Panc1 (cell line): ENCODE results near the gene TRIM29. TPM values are rescaled to one million over a fixed set of nuclear protein-coding genes. Genes with fewer than 3 reads are reported as not detected.

ENCODE experiments used
- ATAC-seq: fragments of 200-7000 bp; cut with Tn5 transposase; 2 replicates; pipeline ENCODE4 v1.9.1; 2020; ENCODE audit warnings: mild to moderate bottlenecking, moderate library complexity
- BruUV-seq: library from RNA; stranded (reverse); fragments of 400-500 nt; replicated peaks from 2 replicates; lab custom pipeline; 2021; lab: Mats Ljungman, UMichigan
- CTCF ChIA-PET: fragments of 300-600 bp; sonication (Branson Sonifier 250); formaldehyde crosslinking; loops from one replicate; lab custom pipeline; 2022; ENCODE audit warnings: antibody characterized with exemption; lab: Charles Lee
- POLR2A ChIA-PET: fragments of 300-600 bp; sonication (Branson Sonifier 250); formaldehyde crosslinking; loops from one replicate; lab custom pipeline; 2022; ENCODE audit warnings: antibody characterized with exemption; lab: Charles Lee
- DNase-seq: peaks from one replicate; pipeline ENCODE4 v3.0.0-alpha.2; 2010; ENCODE audit warnings: low read depth, low spot score
- H3K27ac ChIP-seq: 2 replicates; pipeline ENCODE4 v1.5.1; 2011; ENCODE audit warnings: mild to moderate bottlenecking, low read length, inconsistent platforms
- H3K27me3 ChIP-seq: fragments of 200-500 bp; sonication (Bioruptor generic); 2 replicates; pipeline ENCODE4 v1.6.0; 2014; ENCODE audit warnings: low read length, inconsistent platforms; ENCODE audit not compliant: control insufficient read depth, insufficient read depth
- H3K36me3 ChIP-seq: fragments of 200-500 bp; sonication (Bioruptor generic); 2 replicates; pipeline ENCODE4 v1.5.1; 2014; ENCODE audit warnings: inconsistent platforms, mild to moderate bottlenecking, low read length, moderate library complexity; ENCODE audit not compliant: control insufficient read depth, insufficient read depth
- H3K4me1 ChIP-seq: 2 replicates; pipeline ENCODE4 v1.5.1; 2011; ENCODE audit warnings: inconsistent platforms, mild to moderate bottlenecking, low read length, moderate library complexity; ENCODE audit not compliant: control insufficient read depth, insufficient read depth
- H3K4me3 ChIP-seq, 2 experiments: 2 replicates each; pipeline ENCODE4 v1.5.1; 2011 to 2012; ENCODE audit warnings: low read depth in 2 of 2, low read length in 2 of 2, mild to moderate bottlenecking in 2 of 2, inconsistent platforms in 1 of 2, moderate library complexity in 1 of 2
- H3K9me3 ChIP-seq: fragments of 200-500 bp; sonication (Bioruptor generic); 2 replicates; pipeline ENCODE4 v1.5.1; 2014; ENCODE audit warnings: low read depth, mild to moderate bottlenecking, inconsistent platforms, low read length, moderate library complexity; ENCODE audit not compliant: control insufficient read depth, insufficient read depth
- CTCF ChIP-seq: fragments of 450-650 bp; IDR thresholded peaks from 2 replicates; pipeline ENCODE4 v1.5.1; 2017; ENCODE audit warnings: mild to moderate bottlenecking
- POLR2AphosphoS5 ChIP-seq: IDR thresholded peaks from 2 replicates; pipeline ENCODE4 v1.6.1; 2012; ENCODE audit warnings: mild to moderate bottlenecking, low read depth, low read length, moderate library complexity
- REST ChIP-seq, 2 experiments: IDR thresholded peaks; 2 replicates each; pipeline ENCODE4 v1.6.1; 2011 to 2012; ENCODE audit warnings: low read depth in 2 of 2, control low read depth in 1 of 2, low read length in 1 of 2, mild to moderate bottlenecking in 1 of 2, moderate library complexity in 1 of 2; ENCODE audit not compliant: insufficient read depth in 1 of 2
- SIN3A ChIP-seq: IDR thresholded peaks from 2 replicates; pipeline ENCODE4 v1.6.1; 2012; ENCODE audit warnings: low read depth, mild to moderate bottlenecking, low read length, moderate library complexity, borderline replicate concordance; ENCODE audit not compliant: insufficient read depth
- TCF7L2 ChIP-seq: IDR thresholded peaks from 2 replicates; pipeline ENCODE4 v1.6.1; 2011; ENCODE audit warnings: mild to moderate bottlenecking, low read depth, low read length, inconsistent platforms
- in situ Hi-C: cut with HindIII; loops from 2 replicates; pipeline ENCODE4 v1.10.0; 2016; ENCODE audit warnings: low sequenced_read_pairs, low pct_unique_long_range_greater_than_20kb
- intact Hi-C: fragments of 100-400 bp; cut with micrococcal nuclease; formaldehyde crosslinking; loops from one replicate; pipeline ENCODE4 v1.10.0; 2022; ENCODE audit not compliant: unreplicated experiment
- total RNA-seq: library from RNA; stranded (reverse); gene quantifications from one replicate; pipeline ENCODE4 v1.2.1, GENCODE V29; 2021; ENCODE audit not compliant: unreplicated experiment

TRIM29 gene
- total RNA-seq, 1 experiment from 2014 or later, result 0.64 TPM

GRCh38 chr11:120153221-120153620 is 15.3 kb upstream of the TRIM29 start:
- POLR2A ChIA-PET, result no interaction called here
- BruUV-seq, result no TSS peak
- H3K9me3 ChIP-seq, result no peaks in the 10 kb centered on the region
- no peak overlapping the region for H3K27ac ChIP-seq
- no peak for DNase-seq
- H3K36me3 ChIP-seq, result no peaks in the 10 kb centered on the region
- H3K27me3 ChIP-seq, result peaks cover 22% of the 10 kb centered on the region
- no peak for ATAC-seq
- no peak overlapping the region for H3K4me3 ChIP-seq
- CTCF ChIA-PET, result interaction anchor here (0.5 kb wide), 1 partner anchor 16 kb away, joined by 5 read pairs; no protein-coding TSS in a partner anchor
- intact Hi-C loops (loop anchor here (10.0 kb wide), 1 partner anchor 1002 kb away; no protein-coding TSS in a partner anchor), in situ Hi-C loops (no loop called here)
- TF ChIP-seq SIN3A (no peak), CTCF (no peak), REST (IDR thresholded peaks at IDR 0.05; ENCODE audit: insufficient read depth in 1 of 2, low read depth in 2 of 2, low read length in 1 of 2) (no peak), TCF7L2 (no peak), POLR2AphosphoS5 (no peak)
- no peaks in the 10 kb centered on the region for H3K4me1 ChIP-seq

- no peak for ATAC-seq
- ChIA-PET POLR2A (no interaction called here), CTCF (no interaction called here)
Measured at GRCh38 chr11:120151536-120151935, 13.6 kb upstream of the TRIM29 start.

More at GRCh38 chr11:120151536-120151935, 13.6 kb upstream of the TRIM29 start:
- DNase-seq, result no peak
- in situ Hi-C loops (no loop called here), intact Hi-C loops (loop anchor here (10.0 kb wide), 1 partner anchor 1003 kb away; no protein-coding TSS in a partner anchor)
- no peaks in the 10 kb centered on the region for H3K36me3 ChIP-seq
- no peak overlapping the region for H3K4me3 ChIP-seq
- TF ChIP-seq CTCF, result no peak
- no peak for TF ChIP-seq POLR2AphosphoS5
- TF ChIP-seq TCF7L2, result no peak
- TF ChIP-seq SIN3A, result no peak
- TF ChIP-seq REST (IDR thresholded peaks at IDR 0.05; ENCODE audit: insufficient read depth in 1 of 2, low read depth in 2 of 2, low read length in 1 of 2), result no peak
- no peaks in the 10 kb centered on the region for H3K9me3 ChIP-seq
- H3K27me3 ChIP-seq, result peaks cover 18% of the 10 kb centered on the region
- no peaks in the 10 kb centered on the region for H3K4me1 ChIP-seq
- H3K27ac ChIP-seq, result no peak overlapping the region
- no TSS peak for BruUV-seq
